NCI-H1694 (cell line): Measurements from ENCODE around the gene IFI6.
"Not testable (repeated sequence)": the region's sequence is repeated elsewhere in the genome, so short reads cannot be mapped to it uniquely, and the experiment has no call there.

ENCODE experiments used
- DNase-seq: peaks from one replicate; lab custom pipeline; 2025; lab: John Stamatoyannopoulos, UW

Gene IFI6

GRCh38 chr1:27628712-27629111 is 43.3 kb downstream of the IFI6 start:
- DNase-seq: no peak

GRCh38 chr1:27627733-27628132 is 44.3 kb downstream of the IFI6 start:
- DNase-seq: not testable (repeated sequence)

GRCh38 chr1:27627061-27627460 is 44.9 kb downstream of the IFI6 start:
- DNase-seq: no peak

GRCh38 chr1:27626031-27626935 is 45.7 kb downstream of the IFI6 start:
- no peak for DNase-seq

GRCh38 chr1:27624467-27625178 is 47.4 kb downstream of the IFI6 start:
- DNase-seq: no peak

GRCh38 chr1:27623327-27624212 is 48.4 kb downstream of the IFI6 start:
- no peak for DNase-seq

- DNase-seq: no peak
These were observed 49.2 kb downstream of the IFI6 start for GRCh38 chr1:27622828-27623227.

GRCh38 chr1:27621051-27621920 is 50.7 kb downstream of the IFI6 start:
- no peak for DNase-seq

- not testable (repeated sequence) for DNase-seq
These were observed 52.1 kb downstream of the IFI6 start for GRCh38 chr1:27619782-27620438.

GRCh38 chr1:27618341-27619082 is 53.5 kb downstream of the IFI6 start:
- DNase-seq: no peak

GRCh38 chr1:27617420-27617819 is 54.6 kb downstream of the IFI6 start:
- DNase-seq: no peak

- DNase-seq: no peak
These were observed 55.6 kb downstream of the IFI6 start for GRCh38 chr1:27616441-27616840.
